ENCODE data around the gene TSSC4.

- TF ChIP-seq EZH2 (IDR thresholded peaks at IDR 0.05) (no peak), ELF1 (IDR thresholded peaks at IDR 0.05; ENCODE audit: borderline replicate concordance, low read depth) (no peak)
These were observed 33.0 kb upstream of the TSSC4 start for GRCh38 chr11:2367266-2368160.

All from HCT116 (cell line).